Breast epithelium (tissue), 4 donors: ENCODE results near the gene TTC7B. TPM values are rescaled to one million over a fixed set of nuclear protein-coding genes. Genes with fewer than 3 reads are reported as not detected.

ENCODE experiments used
- DNase-seq, 2 donors: peaks; one replicate each; pipeline ENCODE4 v3.0.0-alpha.2; 2019; ENCODE audit warnings: low spot score in 2 of 2
- H3K27ac ChIP-seq, 2 donors: fragments of 200-600 bp; sonication (generic) in 1 of 2; one replicate each; pipeline ENCODE4 v1.5.1; 2016 to 2019; ENCODE audit warnings: mild to moderate bottlenecking in 1 of 2
- H3K27me3 ChIP-seq, 2 donors: fragments of 200-600 bp; sonication (generic) in 1 of 2; one replicate each; pipeline versions ENCODE4 v1.5.1 to v1.6.0; 2017 to 2019; ENCODE audit warnings: control low read depth in 1 of 2, mild to moderate bottlenecking in 1 of 2
- H3K36me3 ChIP-seq: fragments of 200-600 bp; one replicate; pipeline ENCODE4 v1.5.1; 2019
- H3K4me1 ChIP-seq, 2 donors: fragments of 200-600 bp; sonication (generic); one replicate each; pipeline ENCODE4 v1.5.1; 2016 to 2019; ENCODE audit warnings: control low read depth in 1 of 2
- H3K4me3 ChIP-seq, 3 donors: fragments of 200-600 bp; sonication (generic); 1 replicate in 2 of 3; 2 replicates in 1 of 3; pipeline ENCODE4 v1.5.1; 2016 to 2019; ENCODE audit warnings: mild to moderate bottlenecking in 3 of 3, moderate library complexity in 2 of 3
- H3K9me3 ChIP-seq, 2 donors: fragments of 200-600 bp; sonication (generic) in 1 of 2; one replicate each; pipeline ENCODE4 v1.5.1; 2016 to 2019; ENCODE audit warnings: control low read depth in 1 of 2
- POLR2A ChIP-seq: fragments of 450-650 bp; IDR thresholded peaks from one replicate; pipeline ENCODE4 v1.6.1; 2016; ENCODE audit warnings: antibody characterized with exemption, mild to moderate bottlenecking, moderate library complexity
- POLR2AphosphoS5 ChIP-seq, 3 donors: sonication (generic); formaldehyde crosslinking; IDR thresholded peaks; one replicate each; pipeline ENCODE4 v1.6.1; 2017; ENCODE audit warnings: antibody characterized with exemption in 3 of 3
- intact Hi-C: fragments of 100-400 bp; cut with DNase I; formaldehyde crosslinking; loops from one replicate; pipeline ENCODE4 v1.15.1; 2023; ENCODE audit warnings: low total_unique reads
- total RNA-seq, 3 donors: library from RNA; depleted of rRNA; stranded (reverse); fragments of >200 nt; gene quantifications; one replicate each; pipeline ENCODE4 v1.1.0, GENCODE V29; 2016
- TF ChIP-seq, protein P1 (sequence below), 3 donors: fragments of 450-650 bp; IDR thresholded peaks; one replicate each; pipeline ENCODE4 v1.5.1; 2016 to 2017; ENCODE audit warnings: antibody characterized with exemption in 3 of 3, mild to moderate bottlenecking in 3 of 3, moderate library complexity in 3 of 3

The TTC7B gene
- total RNA-seq, 3 donors from 2014 or later: 14.0 to 29.1 (median 22.0) TPM

DNA sequence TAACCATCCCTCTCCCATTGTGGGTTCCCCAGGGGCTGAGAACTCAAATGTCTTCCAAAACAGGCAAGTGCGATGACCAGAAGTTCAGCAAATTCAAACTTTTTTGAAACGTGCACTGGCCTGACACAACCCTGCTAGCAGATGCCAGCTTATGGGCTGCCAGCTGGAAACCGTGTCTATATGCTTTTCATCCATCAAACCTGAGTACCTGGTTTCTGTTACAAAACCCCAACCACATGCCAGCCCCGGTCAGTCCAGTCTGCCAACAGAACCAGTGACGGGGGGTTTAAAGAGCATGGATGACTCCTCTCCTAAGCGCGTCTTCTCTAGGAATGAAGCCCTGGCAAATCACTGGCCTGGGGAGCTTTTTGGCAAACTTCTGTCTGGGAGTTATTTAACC is 189.7 kb downstream of the TTC7B start:
- H3K4me1 ChIP-seq: no peaks in the 10 kb centered on the region
- intact Hi-C loops: no loop called here
- H3K27me3 ChIP-seq: no peaks in the 10 kb centered on the region
- no peak overlapping the region for H3K4me3 ChIP-seq
- DNase-seq: peak in 1 of 2 donors; percentile 71
- TF ChIP-seq POLR2AphosphoS5 (IDR thresholded peaks at IDR 0.05): no peak
- no peak for TF ChIP-seq POLR2A
- TF ChIP-seq, protein P1, sequence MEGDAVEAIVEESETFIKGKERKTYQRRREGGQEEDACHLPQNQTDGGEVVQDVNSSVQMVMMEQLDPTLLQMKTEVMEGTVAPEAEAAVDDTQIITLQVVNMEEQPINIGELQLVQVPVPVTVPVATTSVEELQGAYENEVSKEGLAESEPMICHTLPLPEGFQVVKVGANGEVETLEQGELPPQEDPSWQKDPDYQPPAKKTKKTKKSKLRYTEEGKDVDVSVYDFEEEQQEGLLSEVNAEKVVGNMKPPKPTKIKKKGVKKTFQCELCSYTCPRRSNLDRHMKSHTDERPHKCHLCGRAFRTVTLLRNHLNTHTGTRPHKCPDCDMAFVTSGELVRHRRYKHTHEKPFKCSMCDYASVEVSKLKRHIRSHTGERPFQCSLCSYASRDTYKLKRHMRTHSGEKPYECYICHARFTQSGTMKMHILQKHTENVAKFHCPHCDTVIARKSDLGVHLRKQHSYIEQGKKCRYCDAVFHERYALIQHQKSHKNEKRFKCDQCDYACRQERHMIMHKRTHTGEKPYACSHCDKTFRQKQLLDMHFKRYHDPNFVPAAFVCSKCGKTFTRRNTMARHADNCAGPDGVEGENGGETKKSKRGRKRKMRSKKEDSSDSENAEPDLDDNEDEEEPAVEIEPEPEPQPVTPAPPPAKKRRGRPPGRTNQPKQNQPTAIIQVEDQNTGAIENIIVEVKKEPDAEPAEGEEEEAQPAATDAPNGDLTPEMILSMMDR (IDR thresholded peaks at IDR 0.05): no peak
- no peaks in the 10 kb centered on the region for H3K9me3 ChIP-seq
- H3K27ac ChIP-seq: no peak overlapping the region
- H3K36me3 ChIP-seq: no peaks in the 10 kb centered on the region

DNA sequence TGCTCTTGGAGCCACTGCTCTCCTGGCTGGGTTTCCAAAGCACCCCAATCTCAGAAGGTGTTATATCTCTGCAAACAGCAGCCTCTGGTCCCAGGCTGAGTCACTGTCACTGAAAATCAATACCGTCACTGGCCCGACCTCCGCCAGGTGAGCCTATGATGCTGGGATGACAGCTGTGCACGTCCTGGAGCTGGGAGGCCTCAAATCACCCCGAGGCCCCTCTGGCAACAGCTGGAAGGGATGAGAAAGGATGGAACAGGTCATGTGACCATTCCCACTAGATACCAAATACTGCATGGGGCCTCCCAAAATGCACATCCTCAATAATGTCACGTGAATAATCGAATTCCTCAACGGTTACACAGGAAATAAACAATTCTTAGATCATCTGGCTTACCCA is 190.8 kb downstream of the TTC7B start:
- no peaks in the 10 kb centered on the region for H3K4me1 ChIP-seq

DNA sequence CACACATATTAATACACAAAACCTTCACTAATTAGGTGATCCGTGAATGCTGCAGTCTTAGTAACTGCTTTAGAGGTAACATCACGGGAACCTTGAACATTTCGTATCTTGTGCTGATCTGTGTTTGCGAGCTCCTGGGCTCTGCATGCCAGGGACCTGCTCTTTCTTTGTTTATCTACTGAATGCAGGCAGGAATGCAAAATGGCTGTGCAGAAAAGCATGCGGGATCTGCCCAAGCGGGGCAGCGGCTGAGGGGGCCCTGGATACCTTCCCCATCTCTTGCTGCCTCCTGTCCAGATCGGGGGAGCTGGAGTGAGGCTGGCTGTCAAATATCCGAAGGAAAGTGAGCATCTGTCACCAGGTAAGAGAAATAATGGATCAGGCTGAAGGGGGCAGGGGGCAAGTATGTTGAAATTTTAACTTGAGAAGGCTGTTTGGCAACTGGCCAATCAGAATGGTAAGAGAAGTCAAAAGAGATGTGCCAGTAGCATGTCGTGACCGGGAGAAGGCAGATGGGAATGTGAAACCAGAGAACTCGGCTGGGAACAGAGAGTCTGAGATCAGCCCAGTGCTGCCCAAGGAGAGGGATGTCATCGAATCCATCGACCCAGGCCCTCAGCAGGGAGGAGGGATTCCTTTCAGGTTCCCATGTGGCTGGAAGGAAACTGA is 191.4 kb downstream of the TTC7B start:
- H3K4me3 ChIP-seq: peak overlapping the region in 1 of 3 donors; percentile 19
- H3K36me3 ChIP-seq: no peaks in the 10 kb centered on the region
- H3K9me3 ChIP-seq: no peaks in the 10 kb centered on the region
- TF ChIP-seq, protein P1 (IDR thresholded peaks at IDR 0.05): no peak
- no peak for TF ChIP-seq POLR2AphosphoS5 (IDR thresholded peaks at IDR 0.05)
- TF ChIP-seq POLR2A: no peak
- no peak for DNase-seq
- H3K27ac ChIP-seq: no peak overlapping the region
- H3K4me1 ChIP-seq: no peaks in the 10 kb centered on the region
- H3K27me3 ChIP-seq: no peaks in the 10 kb centered on the region
- intact Hi-C loops: loop anchor here (5.0 kb wide), 1 partner anchor 452 kb away; no protein-coding TSS in a partner anchor

More for the DNA sequence above, 190.8 kb downstream of the TTC7B start:
- Histone ChIP-seq H3K4me3 (no peak overlapping the region), H3K27me3 (no peaks in the 10 kb centered on the region), H3K27ac (no peak overlapping the region), H3K9me3 (no peaks in the 10 kb centered on the region), H3K36me3 (no peaks in the 10 kb centered on the region)
- TF ChIP-seq, protein P1 (IDR thresholded peaks at IDR 0.05): no peak
- no peak for TF ChIP-seq POLR2A
- TF ChIP-seq POLR2AphosphoS5 (IDR thresholded peaks at IDR 0.05): no peak
- intact Hi-C loops: no loop called here
- DNase-seq: no peak

DNA sequence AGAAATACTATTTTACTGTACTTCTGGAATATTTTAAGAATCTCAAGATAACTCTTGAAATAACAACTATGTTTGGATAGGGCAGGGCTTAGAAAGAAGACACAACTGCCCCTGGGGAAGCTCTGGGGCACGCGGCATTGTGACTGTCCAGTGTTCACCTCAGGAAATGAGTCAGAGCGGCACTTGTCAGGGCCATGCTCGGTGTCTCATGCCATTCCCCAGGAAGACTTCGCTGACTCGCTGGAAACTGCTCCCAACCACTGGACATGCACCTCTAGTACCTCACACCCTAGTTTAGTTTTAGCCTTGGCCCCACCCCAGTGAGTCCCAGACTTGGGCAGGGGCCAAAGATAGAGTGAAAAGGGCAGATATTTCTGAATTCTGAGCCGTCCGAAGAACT is 192.0 kb downstream of the TTC7B start:
- Histone ChIP-seq H3K9me3 (no peaks in the 10 kb centered on the region), H3K4me3 (no peak overlapping the region), H3K36me3 (no peaks in the 10 kb centered on the region), H3K27ac (no peak overlapping the region), H3K4me1 (no peaks in the 10 kb centered on the region), H3K27me3 (no peaks in the 10 kb centered on the region)
- peak in 1 of 2 donors; percentile 57 for DNase-seq
- no peak for TF ChIP-seq POLR2A
- TF ChIP-seq, protein P1 (IDR thresholded peaks at IDR 0.05): no peak
- no peak for TF ChIP-seq POLR2AphosphoS5 (IDR thresholded peaks at IDR 0.05)
- intact Hi-C loops: loop anchor here (5.0 kb wide), 1 partner anchor 453 kb away; no protein-coding TSS in a partner anchor

DNA sequence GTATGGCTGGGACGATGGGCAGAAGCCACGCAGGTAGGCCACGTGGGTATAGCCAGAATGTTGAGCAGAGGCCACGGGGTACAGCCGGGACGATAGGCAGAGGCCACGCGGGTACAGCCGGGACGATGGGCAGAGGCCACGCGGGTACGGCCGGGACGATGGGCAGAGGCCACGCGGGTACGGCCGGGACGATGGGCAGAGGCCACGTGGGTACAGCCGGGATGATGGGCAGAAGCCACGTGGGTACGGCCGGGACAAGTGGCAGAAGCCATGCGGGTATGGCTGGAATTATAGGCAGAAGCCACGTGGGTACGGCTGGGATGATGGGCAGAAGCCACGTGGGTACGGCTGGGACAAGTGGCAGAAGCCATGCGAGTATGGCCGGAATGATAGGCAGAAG is 195.0 kb downstream of the TTC7B start:
- H3K27me3 ChIP-seq: no peaks in the 10 kb centered on the region
- no peaks in the 10 kb centered on the region for H3K36me3 ChIP-seq
- TF ChIP-seq, protein P1 (IDR thresholded peaks at IDR 0.05): no peak
- TF ChIP-seq POLR2AphosphoS5 (IDR thresholded peaks at IDR 0.05) (no peak), POLR2A (no peak)
- H3K4me1 ChIP-seq: no peaks in the 10 kb centered on the region
- H3K27ac ChIP-seq: no peak overlapping the region
- no peak for DNase-seq
- H3K4me3 ChIP-seq: no peak overlapping the region
- no peaks in the 10 kb centered on the region for H3K9me3 ChIP-seq
- intact Hi-C loops: loop anchor here (5.0 kb wide), 1 partner anchor 456 kb away; no protein-coding TSS in a partner anchor
